Tibial nerve (tissue), 4 donors: Measurements from ENCODE around the gene PHF2. TPM values are rescaled to one million over a fixed set of nuclear protein-coding genes. Genes with fewer than 3 reads are reported as not detected.

Experiments
- DNase-seq, 2 donors: peaks; one replicate each; pipeline ENCODE4 v3.0.0-alpha.2; 2019; ENCODE audit warnings: low spot score in 2 of 2
- H3K27ac ChIP-seq, 4 donors: fragments of 200-600 bp; sonication (generic) in 3 of 4; one replicate each; pipeline ENCODE4 v1.5.1; 2017 to 2019; ENCODE audit warnings: mild to moderate bottlenecking in 1 of 4
- H3K27me3 ChIP-seq, 2 donors: fragments of 200-600 bp; sonication (generic) in 1 of 2; one replicate each; pipeline versions ENCODE4 v1.5.1 to v1.6.0; 2017 to 2019
- H3K36me3 ChIP-seq, 3 donors: fragments of 200-600 bp; sonication (generic); one replicate each; pipeline ENCODE4 v1.5.1; 2018 to 2019
- H3K4me1 ChIP-seq, 4 donors: fragments of 200-600 bp; sonication (generic) in 3 of 4; one replicate each; pipeline ENCODE4 v1.5.1; 2017 to 2019
- H3K4me3 ChIP-seq, 4 donors: fragments of 200-600 bp; sonication (generic) in 3 of 4; one replicate each; pipeline ENCODE4 v1.5.1; 2017 to 2019; ENCODE audit warnings: mild to moderate bottlenecking in 1 of 4, moderate library complexity in 1 of 4
- H3K9me3 ChIP-seq, 4 donors: fragments of 200-600 bp; sonication (generic) in 3 of 4; one replicate each; pipeline ENCODE4 v1.5.1; 2017 to 2019
- EP300 ChIP-seq, 2 donors: sonication (generic); formaldehyde crosslinking; IDR thresholded peaks; one replicate each; pipeline ENCODE4 v1.6.1; 2017; ENCODE audit warnings: antibody characterized with exemption in 2 of 2, mild to moderate bottlenecking in 1 of 2
- POLR2A ChIP-seq, 2 donors: fragments of 450-650 bp; IDR thresholded peaks; one replicate each; pipeline ENCODE4 v1.6.1; 2017; ENCODE audit warnings: antibody characterized with exemption in 2 of 2, mild to moderate bottlenecking in 2 of 2, moderate library complexity in 2 of 2
- WGBS, 2 donors: methylation state at CpG; one replicate each; pipeline ENCODE4 v1.1.5; 2018; 5-methylcytosine and 5-hydroxymethylcytosine counted together
- total RNA-seq, 4 donors: library from RNA; depleted of rRNA; stranded (reverse); fragments of >200 nt; gene quantifications; one replicate each; pipeline ENCODE4 v1.1.0, GENCODE V29; 2016
- TF ChIP-seq, protein P1 (sequence below), 5 experiments: fragments of 200-600 bp in 3 of 5; fragments of 450-650 bp in 2 of 5; sonication (generic) in 3 of 5; IDR thresholded peaks; one replicate each; pipeline ENCODE4 v1.5.1; 2016 to 2019; ENCODE audit warnings: antibody characterized with exemption in 5 of 5, mild to moderate bottlenecking in 3 of 5, moderate library complexity in 2 of 5

The PHF2 gene
- total RNA-seq, 4 donors from 2014 or later, result 36.6 to 41.7 (median 38.6) TPM

DNA sequence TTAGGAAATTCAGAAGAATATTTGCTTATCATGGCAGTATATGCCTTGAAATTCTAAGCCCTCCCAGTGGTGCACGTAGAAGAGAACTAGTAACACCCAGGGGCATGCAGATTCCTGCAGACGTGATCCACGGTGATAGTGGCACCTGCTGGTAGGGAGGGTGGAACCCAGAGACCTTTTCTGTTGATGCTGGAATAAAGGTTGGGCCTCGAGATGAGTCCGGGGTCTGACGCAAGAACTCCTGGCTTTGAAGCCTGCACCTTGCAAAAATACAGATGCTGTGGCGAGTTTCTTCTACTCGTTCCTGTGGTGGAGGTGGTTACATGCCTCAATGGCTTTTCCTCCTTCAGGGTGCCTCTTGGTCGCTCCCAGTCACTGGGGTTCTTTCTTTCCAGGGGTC, 39.5 kb upstream of the PHF2 start:
- Histone ChIP-seq H3K36me3 (peaks cover 0 to 73% (median 10%) of the 10 kb centered on the region in 3 donors), H3K4me1 (peaks cover 0 to 16% (median 0%) of the 10 kb centered on the region in 4 donors), H3K9me3 (no peaks in the 10 kb centered on the region), H3K27ac (no peak overlapping the region), H3K27me3 (no peaks in the 10 kb centered on the region), H3K4me3 (no peak overlapping the region)
- TF ChIP-seq EP300 (IDR thresholded peaks at IDR 0.05) (no peak), POLR2A (IDR thresholded peaks at IDR 0.05) (no peak)
- TF ChIP-seq, protein P1, sequence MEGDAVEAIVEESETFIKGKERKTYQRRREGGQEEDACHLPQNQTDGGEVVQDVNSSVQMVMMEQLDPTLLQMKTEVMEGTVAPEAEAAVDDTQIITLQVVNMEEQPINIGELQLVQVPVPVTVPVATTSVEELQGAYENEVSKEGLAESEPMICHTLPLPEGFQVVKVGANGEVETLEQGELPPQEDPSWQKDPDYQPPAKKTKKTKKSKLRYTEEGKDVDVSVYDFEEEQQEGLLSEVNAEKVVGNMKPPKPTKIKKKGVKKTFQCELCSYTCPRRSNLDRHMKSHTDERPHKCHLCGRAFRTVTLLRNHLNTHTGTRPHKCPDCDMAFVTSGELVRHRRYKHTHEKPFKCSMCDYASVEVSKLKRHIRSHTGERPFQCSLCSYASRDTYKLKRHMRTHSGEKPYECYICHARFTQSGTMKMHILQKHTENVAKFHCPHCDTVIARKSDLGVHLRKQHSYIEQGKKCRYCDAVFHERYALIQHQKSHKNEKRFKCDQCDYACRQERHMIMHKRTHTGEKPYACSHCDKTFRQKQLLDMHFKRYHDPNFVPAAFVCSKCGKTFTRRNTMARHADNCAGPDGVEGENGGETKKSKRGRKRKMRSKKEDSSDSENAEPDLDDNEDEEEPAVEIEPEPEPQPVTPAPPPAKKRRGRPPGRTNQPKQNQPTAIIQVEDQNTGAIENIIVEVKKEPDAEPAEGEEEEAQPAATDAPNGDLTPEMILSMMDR (IDR thresholded peaks at IDR 0.05), result no peak
- DNase-seq, result no peak
- 82 to 88% methylated on average over 9 of the region's 9 CpGs for WGBS, 2 donors

- H3K27ac ChIP-seq, result no peak overlapping the region
- no peaks in the 10 kb centered on the region for H3K9me3 ChIP-seq
- 91 to 92% methylated on average over 8 of the region's 8 CpGs for WGBS, 2 donors
- TF ChIP-seq, protein P1 (IDR thresholded peaks at IDR 0.05), result no peak
- no peak for TF ChIP-seq POLR2A (IDR thresholded peaks at IDR 0.05)
- TF ChIP-seq EP300 (IDR thresholded peaks at IDR 0.05), result no peak
- DNase-seq, result no peak
- no peaks in the 10 kb centered on the region for H3K27me3 ChIP-seq
- H3K36me3 ChIP-seq, result peaks cover 0 to 69% (median 0%) of the 10 kb centered on the region in 3 donors
- peaks cover 0 to 3% (median 0%) of the 10 kb centered on the region in 4 donors for H3K4me1 ChIP-seq
- no peak overlapping the region for H3K4me3 ChIP-seq
These were observed 36.1 kb upstream of the PHF2 start for GRCh38 chr9:93540305-93540704.

GRCh38 chr9:93541005-93541404, 35.4 kb upstream of the PHF2 start:
- Histone ChIP-seq H3K9me3 (no peaks in the 10 kb centered on the region), H3K36me3 (peaks cover 0 to 70% (median 0%) of the 10 kb centered on the region in 3 donors), H3K4me3 (no peak overlapping the region), H3K27ac (no peak overlapping the region), H3K4me1 (peaks cover 0 to 3% (median 0%) of the 10 kb centered on the region in 4 donors), H3K27me3 (no peaks in the 10 kb centered on the region)
- no peak for DNase-seq
- 88 to 92% methylated on average over 4 of the region's 4 CpGs for WGBS, 2 donors
- TF ChIP-seq POLR2A (IDR thresholded peaks at IDR 0.05), result no peak
- TF ChIP-seq, protein P1 (IDR thresholded peaks at IDR 0.05), result no peak
- TF ChIP-seq EP300 (IDR thresholded peaks at IDR 0.05), result no peak

DNA sequence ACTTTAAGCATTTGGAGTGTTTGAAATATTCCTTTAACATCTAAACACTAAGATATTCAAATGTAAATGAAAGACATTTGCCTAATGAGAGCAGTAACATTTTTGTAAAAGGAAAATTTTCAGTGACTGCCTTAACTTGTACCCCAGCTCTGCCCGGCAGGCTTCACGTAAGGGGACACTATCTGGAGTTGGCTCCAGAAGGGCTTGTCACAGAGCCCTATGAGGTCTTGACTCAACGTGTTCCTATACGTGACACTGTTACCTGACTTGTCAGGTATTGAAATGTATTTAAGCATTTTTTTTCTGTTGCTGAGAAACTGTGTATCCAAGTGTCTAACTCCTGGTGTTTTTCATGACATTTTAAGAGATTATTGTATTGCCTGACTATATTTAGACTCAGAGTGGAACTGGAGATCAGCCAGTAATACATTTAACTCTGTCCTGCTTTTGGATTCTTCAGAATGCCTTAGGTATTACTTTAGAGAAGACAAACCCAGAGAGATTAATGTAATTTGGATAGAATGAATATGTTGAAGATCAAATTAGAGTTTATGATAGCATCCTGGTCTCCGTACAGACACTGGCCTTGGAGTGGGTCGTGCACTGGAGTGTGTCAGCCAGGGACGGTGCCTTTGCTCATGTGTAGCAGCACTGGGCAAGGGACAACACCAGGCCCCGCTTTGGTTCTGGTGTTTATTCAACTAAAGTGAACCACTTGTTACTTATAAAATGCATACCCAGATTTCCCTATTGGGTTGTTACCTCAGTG, 34.6 kb upstream of the PHF2 start:
- H3K36me3 ChIP-seq, result peaks cover 0 to 70% (median 0%) of the 10 kb centered on the region in 3 donors
- no peaks in the 10 kb centered on the region for H3K27me3 ChIP-seq
- DNase-seq, result no peak
- TF ChIP-seq, protein P1 (IDR thresholded peaks at IDR 0.05), result no peak
- no peak for TF ChIP-seq EP300 (IDR thresholded peaks at IDR 0.05)
- TF ChIP-seq POLR2A (IDR thresholded peaks at IDR 0.05), result no peak
- H3K9me3 ChIP-seq, result no peaks in the 10 kb centered on the region
- peaks cover 0 to 3% (median 0%) of the 10 kb centered on the region in 4 donors for H3K4me1 ChIP-seq
- 77 to 80% methylated on average over 8 of the region's 8 CpGs for WGBS, 2 donors
- H3K27ac ChIP-seq, result no peak overlapping the region
- H3K4me3 ChIP-seq, result no peak overlapping the region

GRCh38 chr9:93543117-93543516, 33.3 kb upstream of the PHF2 start:
- WGBS, 2 donors, result 96 to 98% methylated on average over 9 of the region's 9 CpGs
- no peaks in the 10 kb centered on the region for H3K27me3 ChIP-seq
- H3K4me3 ChIP-seq, result no peak overlapping the region
- H3K36me3 ChIP-seq, result peaks cover 0 to 74% (median 0%) of the 10 kb centered on the region in 3 donors
- no peak for DNase-seq
- peaks cover 0 to 3% (median 0%) of the 10 kb centered on the region in 4 donors for H3K4me1 ChIP-seq
- no peak overlapping the region for H3K27ac ChIP-seq
- H3K9me3 ChIP-seq, result no peaks in the 10 kb centered on the region
- TF ChIP-seq, protein P1 (IDR thresholded peaks at IDR 0.05), result no peak
- no peak for TF ChIP-seq EP300 (IDR thresholded peaks at IDR 0.05)
- no peak for TF ChIP-seq POLR2A (IDR thresholded peaks at IDR 0.05)
